ENCODE measurements around the gene ARPP21. TPM values are rescaled to one million over a fixed set of nuclear protein-coding genes. Genes with fewer than 3 reads are reported as not detected.

The ARPP21 gene
- total RNA-seq: not detected in 2 replicates
- polyA plus RNA-seq: not detected in 2 replicates
- polyA plus RNA-seq (2011; cell fraction: cytosol; rRNA removed): not detected in 2 replicates
- polyA plus RNA-seq (2011; cell fraction: nucleus; rRNA removed): not detected in 2 replicates
- not detected in 2 replicates for polyA plus RNA-seq (2012)
- polyA minus RNA-seq: 0.57 TPM in 1 of 2 replicates, not detected in the other
- polyA minus RNA-seq (2011; cell fraction: cytosol; rRNA and poly(A)+ RNA removed): not detected
- polyA minus RNA-seq (2011; cell fraction: nucleus; rRNA and poly(A)+ RNA removed): not detected in 2 replicates
- Bru-seq, nascent RNA: percentile 7 among the genes with signal in this experiment
- percentile 3 among the genes with signal in this experiment for BruChase-seq, experiment 1, labeled RNA remaining after a 6-hour chase
- percentile 1 among the genes with signal in this experiment for BruChase-seq, experiment 2, labeled RNA remaining after a 2-hour chase
- long read RNA-seq: 0 reads

DNA sequence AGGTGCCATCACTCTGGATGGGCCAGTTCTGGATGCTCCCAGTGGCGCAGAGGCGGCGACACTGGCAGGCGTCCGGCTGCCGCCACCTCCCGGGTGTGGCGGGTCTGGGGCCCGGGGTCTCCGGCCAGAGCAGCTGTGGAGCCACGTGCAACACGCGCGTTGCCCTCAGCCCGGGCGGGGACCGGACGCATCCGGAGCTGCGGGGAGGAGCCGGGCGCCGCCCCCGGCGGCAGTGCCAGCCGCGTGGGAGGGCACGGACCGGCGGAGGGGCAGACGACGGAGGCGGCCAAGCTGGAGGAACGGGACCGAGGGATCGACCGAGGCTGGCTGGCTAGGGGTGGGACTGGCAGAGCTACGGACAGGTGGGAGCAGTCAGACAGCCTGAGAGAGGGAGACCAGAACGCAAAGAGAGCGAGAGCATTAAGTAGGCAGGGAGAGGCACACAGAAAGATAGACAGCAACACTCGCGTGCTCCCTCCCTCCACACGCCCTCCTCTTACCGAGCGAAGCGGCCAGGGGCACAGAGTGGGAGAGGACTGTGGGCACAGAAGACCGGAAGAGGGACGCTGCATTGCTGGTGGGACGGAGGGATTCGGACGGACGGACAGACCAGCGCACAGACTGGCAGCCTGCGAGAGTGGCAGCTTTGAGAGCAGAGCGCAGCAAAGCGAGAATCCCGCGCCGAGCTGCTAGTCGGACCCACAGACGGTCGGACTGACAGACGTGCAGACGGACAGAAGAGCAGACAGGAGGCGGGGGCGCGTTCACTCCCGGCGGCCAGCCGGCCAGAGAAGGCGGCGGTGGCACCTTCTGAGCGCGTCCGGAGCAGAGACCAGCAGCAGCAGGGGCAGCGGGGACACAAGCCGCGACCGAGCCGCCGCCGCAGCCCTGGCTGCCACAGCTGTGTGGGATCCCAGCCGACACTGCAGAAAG, at the start of gene ARPP21:
ARPP21 (plus strand) TSS at position 272 of the 933 bp plus-strand sequence. CDS start 42,227 bp downstream, outside the sequence.
- no peaks in the 10 kb centered on the region for H3K79me2 ChIP-seq (ENCODE audit: control insufficient read depth, insufficient read depth, low read length)
- no peaks in the 10 kb centered on the region for H4K20me1 ChIP-seq (replicated peaks; ENCODE audit: control insufficient read depth, extremely low read depth, insufficient read depth, low read length)
- intact Hi-C loops (cut with micrococcal nuclease): no loop called here
- H3K4me2 ChIP-seq (ENCODE audit: insufficient read depth, low read length): peak within 1 kb of the TSS; percentile 61
- no peaks in the 10 kb centered on the region for H3K9me3 ChIP-seq (replicated peaks; ENCODE audit: control insufficient read depth, insufficient read depth, low read length)
- H3K36me3 ChIP-seq (ENCODE audit: control insufficient read depth in 2 of 2, extremely low read depth in 1 of 2, insufficient read depth in 2 of 2, low read length in 2 of 2): no peaks in the 10 kb centered on the region
- no peak within 1 kb of the TSS for H3K27ac ChIP-seq (ENCODE audit: insufficient read depth, low read depth, low read length)
- H3K9me1 ChIP-seq (replicated peaks; ENCODE audit: control insufficient read depth, extremely low read depth, insufficient read depth, low read length): no peaks in the 10 kb centered on the region
- peak; percentile 15 for DNase-seq (ENCODE audit: low read depth, low spot score)
- peak within 1 kb of the TSS; percentile 95 for H2AFZ ChIP-seq (ENCODE audit: low read depth, low read length)
- peak; percentile 86 for TF ChIP-seq EZH2 (IDR thresholded peaks at IDR 0.05; ENCODE audit: borderline replicate concordance, low read depth, low read length, severe bottlenecking)
- TF ChIP-seq POLR2A (IDR thresholded peaks at IDR 0.05; ENCODE audit: low read depth, low read length): no peak
- dilution Hi-C loops (cut with MboI; ENCODE audit: extremely low pct_ligation_motif_present, low sequenced_read_pairs): no loop called here
- H3K4me1 ChIP-seq (ENCODE audit: control insufficient read depth, extremely low read depth, insufficient read depth, low read length): peaks cover 6% of the 10 kb centered on the region
- H3K9ac ChIP-seq (replicated peaks; ENCODE audit: extremely low read depth, insufficient read depth, low read length): no peak within 1 kb of the TSS
- no TSS peak for BruUV-seq (replicated peaks)
- ChIA-PET CTCF (no interaction called here), POLR2A (no interaction called here)
- peak within 1 kb of the TSS in 2 of 3 experiments; percentile 2 to 6 for H3K4me3 ChIP-seq (replicated peaks in 1 of 3; ENCODE audit: insufficient read depth in 1 of 3, low read depth in 1 of 3, low read length in 3 of 3)
- peaks cover 25 to 44% of the 10 kb centered on the region in 2 experiments for H3K27me3 ChIP-seq (ENCODE audit: control insufficient read depth in 2 of 2, insufficient read depth in 2 of 2, low read length in 2 of 2)
- no peak for FAIRE-seq

DNA sequence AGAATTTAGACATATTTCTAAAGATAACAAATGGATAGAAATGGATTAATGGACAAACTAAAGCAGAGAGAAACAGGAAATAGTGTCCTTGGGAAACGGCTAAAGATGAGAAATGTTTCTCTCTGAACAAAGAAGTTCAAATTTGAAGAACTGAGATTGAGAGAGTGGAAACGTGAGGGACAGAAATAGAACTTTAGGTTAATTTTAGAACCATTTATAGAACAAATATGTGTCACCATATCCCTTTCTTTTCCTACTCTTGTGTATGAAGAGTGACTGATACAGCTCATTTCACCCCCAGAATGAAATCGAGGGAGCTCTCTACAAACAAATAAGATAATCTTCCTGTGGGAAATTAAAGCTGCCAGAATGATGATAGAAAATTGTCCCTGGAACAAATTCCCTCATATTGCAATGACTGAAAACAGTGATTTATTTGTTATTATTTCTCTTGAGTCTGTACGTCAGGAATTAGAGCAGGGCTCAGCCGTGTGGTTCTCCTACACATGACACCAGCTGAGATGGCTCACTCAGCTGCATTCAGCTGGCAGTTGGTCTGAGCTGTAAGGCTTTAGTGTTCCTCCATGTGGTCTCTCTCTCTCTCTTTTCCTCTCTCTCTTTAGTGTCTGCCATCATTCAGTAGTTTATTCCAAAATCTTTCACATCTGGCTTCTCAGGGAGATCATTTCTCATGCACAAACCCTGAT, 46.6 kb upstream of the ARPP21 start:
- DNase-seq (ENCODE audit: low read depth, low spot score): no peak
- Histone ChIP-seq H3K36me3 (ENCODE audit: control insufficient read depth in 2 of 2, extremely low read depth in 1 of 2, insufficient read depth in 2 of 2, low read length in 2 of 2) (no peaks in the 10 kb centered on the region), H3K4me1 (ENCODE audit: control insufficient read depth, extremely low read depth, insufficient read depth, low read length) (no peaks in the 10 kb centered on the region), H3K79me2 (ENCODE audit: control insufficient read depth, insufficient read depth, low read length) (no peaks in the 10 kb centered on the region), H4K20me1 (replicated peaks; ENCODE audit: control insufficient read depth, extremely low read depth, insufficient read depth, low read length) (no peaks in the 10 kb centered on the region), H3K9ac (replicated peaks; ENCODE audit: extremely low read depth, insufficient read depth, low read length) (no peak overlapping the region), H3K9me3 (replicated peaks; ENCODE audit: control insufficient read depth, insufficient read depth, low read length) (no peaks in the 10 kb centered on the region), H3K4me2 (ENCODE audit: insufficient read depth, low read length) (no peak overlapping the region), H3K4me3 (replicated peaks in 1 of 3; ENCODE audit: insufficient read depth in 1 of 3, low read depth in 1 of 3, low read length in 3 of 3) (no peak overlapping the region), H3K9me1 (replicated peaks; ENCODE audit: control insufficient read depth, extremely low read depth, insufficient read depth, low read length) (no peaks in the 10 kb centered on the region), H3K27ac (ENCODE audit: insufficient read depth, low read depth, low read length) (no peak overlapping the region), H2AFZ (ENCODE audit: low read depth, low read length) (no peak overlapping the region), H3K27me3 (ENCODE audit: control insufficient read depth in 2 of 2, insufficient read depth in 2 of 2, low read length in 2 of 2) (no peaks in the 10 kb centered on the region)
- dilution Hi-C loops (cut with MboI; ENCODE audit: extremely low pct_ligation_motif_present, low sequenced_read_pairs): no loop called here
- CTCF ChIA-PET: no interaction called here
- POLR2A ChIA-PET: no interaction called here
- intact Hi-C loops (cut with micrococcal nuclease): no loop called here
- no peak for FAIRE-seq
- no TSS peak for BruUV-seq (replicated peaks)
- TF ChIP-seq POLR2A (IDR thresholded peaks at IDR 0.05; ENCODE audit: low read depth, low read length) (no peak), FOS (IDR thresholded peaks at IDR 0.05; ENCODE audit: borderline replicate concordance, insufficient read depth, low read length) (no peak), GATA2 (IDR thresholded peaks at IDR 0.05; ENCODE audit: insufficient read depth, insufficient read length, low read depth, low read length) (no peak), MYC (IDR thresholded peaks at IDR 0.05; ENCODE audit: low read depth, low read length) (no peak), JUN (IDR thresholded peaks at IDR 0.05; ENCODE audit: borderline replicate concordance, insufficient read depth, insufficient read length, low read depth) (no peak), EZH2 (IDR thresholded peaks at IDR 0.05; ENCODE audit: borderline replicate concordance, low read depth, low read length, severe bottlenecking) (no peak), CTCF (IDR thresholded peaks at IDR 0.05; ENCODE audit: extremely low read depth in 1 of 2, insufficient read depth in 1 of 2, low read depth in 1 of 2, low read length in 2 of 2) (no peak), POLR2AphosphoS5 (IDR thresholded peaks at IDR 0.05; ENCODE audit: insufficient read depth, low read depth, low read length) (no peak)
- TF ChIP-seq, protein P1, sequence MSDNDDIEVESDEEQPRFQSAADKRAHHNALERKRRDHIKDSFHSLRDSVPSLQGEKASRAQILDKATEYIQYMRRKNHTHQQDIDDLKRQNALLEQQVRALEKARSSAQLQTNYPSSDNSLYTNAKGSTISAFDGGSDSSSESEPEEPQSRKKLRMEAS (IDR thresholded peaks at IDR 0.05; ENCODE audit: insufficient read depth, insufficient read length): no peak

All from endothelial cell of umbilical vein (primary cell).